Skeletal muscle cell (primary cell): ENCODE measurements around the gene CDH24.
A peak's percentile ranks its signal among the peaks of the same experiment; 100 is the strongest.

Experiments used
- DNase-seq: peaks from one replicate; pipeline ENCODE4 v3.0.0-alpha.2; 2010; ENCODE audit warnings: low read depth
- H3K4me3 ChIP-seq: 2 replicates; pipeline ENCODE4 v1.5.1; 2011; ENCODE audit warnings: low read depth, mild to moderate bottlenecking, control low read depth, low read length, moderate library complexity

Gene CDH24

GRCh38 chr14:23047751-23048693 is 9.3 kb downstream of the CDH24 start:
- no peak overlapping the region for H3K4me3 ChIP-seq
- DNase-seq = no peak

DNA sequence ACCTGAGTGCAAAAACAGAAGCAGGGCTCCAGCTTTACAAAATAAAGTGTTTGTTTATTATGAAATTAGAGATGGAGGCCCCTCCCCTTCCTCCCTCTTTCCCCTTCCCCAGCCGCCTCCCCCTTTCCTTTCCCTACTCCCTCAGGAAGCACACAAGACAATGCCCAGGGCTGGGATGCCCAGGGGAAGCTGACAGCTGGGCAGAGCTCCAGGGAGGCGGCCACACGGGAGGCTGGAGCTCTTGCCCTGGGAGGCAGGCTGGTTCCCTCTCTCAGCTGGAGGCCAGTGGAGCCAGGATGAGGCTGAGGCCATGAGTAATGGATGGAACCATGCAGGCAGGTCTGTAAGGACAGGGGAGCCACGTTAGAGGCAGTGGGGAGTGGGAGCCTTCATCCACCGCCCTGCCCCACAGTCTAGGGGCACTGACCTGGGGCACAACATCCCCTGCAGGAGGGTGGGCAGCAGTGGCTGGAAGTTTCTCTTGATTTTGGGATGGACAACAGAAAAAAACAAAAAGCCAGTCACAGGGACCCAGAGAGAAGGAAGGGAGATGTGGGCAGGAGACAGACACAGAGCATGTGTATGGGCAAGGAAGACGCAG is 10.2 kb downstream of the CDH24 start:
- DNase-seq = no peak

DNA sequence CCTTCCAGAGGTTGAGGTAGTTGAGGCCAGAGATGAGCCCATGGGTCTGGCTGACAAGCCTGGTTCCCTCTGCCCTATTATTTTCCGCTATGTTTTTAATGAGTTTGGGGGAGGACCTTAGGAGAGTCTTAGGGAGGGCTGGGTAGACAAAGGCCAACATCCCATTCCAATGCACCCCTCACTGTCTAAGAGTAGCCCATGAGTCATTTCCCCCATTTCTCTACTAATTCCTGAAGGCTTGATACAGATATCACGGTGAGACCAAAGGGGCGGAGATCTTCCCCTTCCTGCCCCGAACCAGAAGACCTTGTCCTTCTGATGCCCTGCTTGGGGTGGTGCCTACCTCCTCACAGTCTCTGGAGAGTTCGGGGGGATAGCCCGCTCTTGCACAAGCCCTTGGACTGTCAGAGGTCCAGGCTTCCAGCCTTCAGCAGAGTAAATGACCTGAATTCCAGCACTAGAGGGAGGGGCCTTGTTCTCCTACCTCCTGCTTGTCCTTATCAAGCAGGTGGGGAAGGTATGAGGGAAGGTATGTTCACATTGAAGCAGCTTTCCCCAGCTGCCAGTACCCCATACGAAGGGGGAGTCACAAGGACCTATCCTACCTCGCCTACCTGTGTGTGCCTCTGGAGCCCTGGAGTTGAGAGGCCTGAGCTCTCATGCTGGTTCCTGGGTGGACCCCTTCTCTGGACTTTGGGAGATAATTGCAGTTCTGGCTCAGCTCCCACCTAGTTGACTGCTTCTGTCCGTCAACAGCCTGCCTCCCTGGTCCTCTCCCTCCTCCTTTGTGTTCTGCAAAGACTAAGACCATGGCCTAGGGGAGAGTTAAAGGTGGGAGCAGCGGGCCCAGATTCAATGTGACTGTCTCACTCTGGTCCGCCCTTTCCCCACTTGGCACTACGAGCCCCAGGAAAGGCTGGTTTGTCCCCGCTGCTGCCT is 11.6 kb downstream of the CDH24 start:
- H3K4me3 ChIP-seq = no peak overlapping the region
- no peak for DNase-seq

More for the DNA sequence above, 10.2 kb downstream of the CDH24 start:
- no peak overlapping the region for H3K4me3 ChIP-seq

DNA sequence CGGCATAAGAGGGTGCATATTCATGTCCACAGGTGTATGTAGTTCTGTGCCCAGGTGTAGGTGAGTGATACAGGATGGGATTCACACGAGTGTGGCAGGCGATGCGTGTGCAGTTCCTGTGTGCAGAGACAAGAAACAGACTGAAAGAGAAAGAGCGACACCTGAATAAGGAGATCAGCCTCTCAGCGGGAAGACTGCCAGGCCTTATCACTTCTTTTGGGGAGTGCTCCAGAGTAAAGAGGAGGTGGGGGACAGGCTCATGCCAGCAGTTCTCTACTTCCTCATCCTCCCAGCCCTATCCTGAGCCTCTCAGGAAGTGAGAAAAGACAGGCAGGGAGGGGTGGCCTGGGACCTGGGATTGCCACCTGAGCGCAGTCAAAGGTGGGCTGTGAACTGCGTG is 12.5 kb downstream of the CDH24 start:
- no peak overlapping the region for H3K4me3 ChIP-seq
- DNase-seq = no peak

DNA sequence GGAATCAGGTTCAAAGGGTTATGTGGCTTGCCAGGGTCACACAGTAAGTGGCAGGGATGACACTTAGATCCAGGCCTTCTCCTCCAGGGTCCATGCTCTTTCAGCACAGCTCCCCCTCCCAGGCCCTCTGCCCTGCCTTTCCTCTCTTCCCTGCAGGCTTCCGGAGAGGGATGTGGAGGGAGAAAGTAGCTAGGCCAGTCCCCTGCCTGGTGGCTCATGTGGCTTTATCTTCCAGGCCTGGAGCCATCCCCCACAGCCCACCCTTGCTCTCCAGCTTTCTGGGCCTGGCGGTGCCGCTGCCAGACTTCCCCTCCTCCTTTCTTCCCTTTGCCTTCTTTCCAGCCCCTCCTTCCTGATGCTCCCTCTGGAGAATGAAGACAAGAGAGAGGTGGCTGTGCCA is 13.6 kb downstream of the CDH24 start:
- DNase-seq = no peak
- no peak overlapping the region for H3K4me3 ChIP-seq

GRCh38 chr14:23043145-23043544 is 14.2 kb downstream of the CDH24 start:
- H3K4me3 ChIP-seq = no peak overlapping the region
- no peak for DNase-seq

DNA sequence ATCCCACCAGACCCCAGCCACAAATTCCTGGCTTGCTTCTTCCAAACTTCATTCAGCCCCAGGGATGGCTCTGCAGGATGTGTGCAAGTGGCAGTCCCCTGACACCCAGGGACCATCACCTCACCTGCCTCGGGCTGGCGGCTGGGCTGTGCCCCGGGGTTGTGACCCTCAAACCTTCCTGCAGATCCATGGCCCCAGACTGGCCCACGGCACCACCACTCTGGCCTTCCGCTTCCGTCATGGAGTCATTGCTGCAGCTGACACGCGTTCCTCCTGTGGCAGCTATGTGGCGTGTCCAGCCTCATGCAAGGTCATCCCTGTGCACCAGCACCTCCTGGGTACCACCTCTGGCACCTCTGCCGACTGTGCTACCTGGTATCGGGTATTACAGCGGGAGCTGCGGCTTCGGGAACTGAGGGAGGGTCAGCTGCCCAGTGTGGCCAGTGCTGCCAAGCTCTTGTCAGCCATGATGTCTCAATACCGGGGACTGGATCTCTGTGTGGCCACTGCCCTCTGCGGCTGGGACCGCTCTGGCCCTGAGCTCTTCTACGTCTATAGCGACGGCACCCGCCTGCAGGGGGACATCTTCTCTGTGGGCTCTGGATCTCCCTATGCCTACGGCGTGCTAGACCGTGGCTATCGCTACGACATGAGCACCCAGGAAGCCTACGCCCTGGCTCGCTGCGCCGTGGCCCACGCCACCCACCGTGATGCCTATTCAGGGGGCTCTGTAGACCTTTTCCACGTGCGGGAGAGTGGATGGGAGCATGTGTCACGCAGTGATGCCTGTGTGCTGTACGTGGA is 15.0 kb downstream of the CDH24 start, which contains the start of gene PSMB11:
Gene PSMB11 (plus strand): TSS at position 51 of the 804 bp plus-strand sequence. CDS start 14 bp downstream, at position 65.
- H3K4me3 ChIP-seq = no peak within 1 kb of the TSS
- DNase-seq = no peak

- H3K4me3 ChIP-seq = no peak overlapping the region
- DNase-seq = no peak
These were observed 15.6 kb downstream of the CDH24 start for GRCh38 chr14:23041729-23042128.

GRCh38 chr14:23040100-23040499 is 17.2 kb downstream of the CDH24 start:
- no peak overlapping the region for H3K4me3 ChIP-seq
- no peak for DNase-seq

DNA sequence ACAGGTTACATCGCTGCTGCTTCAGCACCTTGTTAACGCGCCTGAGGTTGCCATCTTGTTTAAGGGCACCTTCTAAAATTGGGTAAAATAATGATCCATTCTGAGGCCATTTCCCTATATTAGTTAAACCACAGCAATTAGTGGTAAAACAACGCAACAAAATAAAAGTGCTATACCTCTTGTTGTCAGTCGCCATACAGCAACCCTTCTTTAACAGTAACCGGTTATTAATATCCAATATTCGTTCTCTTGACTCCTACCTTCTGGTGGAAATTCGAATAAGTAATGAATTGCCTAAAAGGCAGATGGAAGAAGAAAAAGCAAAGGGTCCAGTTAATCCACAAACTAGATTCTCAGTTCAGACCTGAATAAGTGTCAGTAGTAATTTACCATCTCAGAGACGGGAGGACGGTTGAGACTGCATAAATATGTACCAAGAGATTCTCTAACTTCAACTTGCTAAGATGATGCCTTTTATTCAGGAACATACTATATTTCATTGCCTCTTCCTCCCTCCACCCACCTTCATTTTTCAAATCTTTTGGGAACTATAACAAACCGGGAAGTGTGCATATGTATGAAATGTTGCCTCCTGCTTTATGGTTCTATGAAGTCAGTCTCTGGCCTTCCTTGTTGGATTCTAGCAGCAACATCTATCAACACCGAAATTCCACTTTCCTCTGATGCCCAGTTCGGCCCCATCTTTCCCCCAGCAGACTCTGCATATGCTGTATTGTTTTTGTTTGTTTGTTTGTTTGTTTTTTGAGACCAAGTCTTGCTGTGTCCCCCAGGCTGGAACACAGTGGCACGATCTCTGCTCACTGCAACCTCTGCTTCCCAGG is 21.8 kb downstream of the CDH24 start:
- peak overlapping the region; percentile 92 for H3K4me3 ChIP-seq
- DNase-seq = no peak

- peak within 1 kb of the TSS; percentile 92 for H3K4me3 ChIP-seq
- peak; percentile 87 for DNase-seq
These were observed 22.6 kb downstream of the CDH24 start, which contains the start of gene PSMB5 for GRCh38 chr14:23034498-23035302. Gene PSMB5 (minus strand): TSS chr14:23034900. CDS start chr14:23034881, 19 bp downstream.

DNA sequence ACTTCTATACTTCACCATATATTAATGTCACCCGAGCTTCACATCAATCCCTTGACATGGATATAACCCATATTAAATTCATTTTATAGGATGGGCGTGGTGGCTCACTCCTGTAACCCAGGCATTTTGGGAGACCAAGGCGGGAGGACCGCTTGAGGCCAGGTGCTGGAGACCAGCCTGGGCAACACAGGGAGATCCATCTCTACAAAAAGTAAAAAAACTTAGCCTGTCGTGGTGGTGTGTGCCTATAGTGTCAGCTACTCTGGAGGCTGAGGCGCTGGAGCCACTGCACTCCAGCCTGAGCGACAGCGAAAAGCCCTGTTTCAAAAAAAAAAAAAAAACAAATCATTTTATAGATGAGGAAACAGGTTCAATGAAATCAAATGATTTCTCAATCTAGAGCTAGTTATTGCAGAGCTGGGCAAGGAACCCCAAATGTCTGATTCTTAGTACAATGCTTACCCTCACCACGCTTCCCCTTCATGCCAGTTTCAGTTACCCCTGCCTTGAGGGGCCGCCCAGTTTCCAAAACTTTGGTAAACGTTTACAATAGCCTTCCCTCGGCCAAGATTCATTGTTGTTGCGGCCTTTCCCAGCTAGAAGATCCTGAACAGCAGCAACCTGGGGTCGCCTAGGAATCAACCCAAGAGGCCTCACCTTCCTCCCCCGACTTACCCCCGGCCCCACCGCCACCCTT is 23.4 kb downstream of the CDH24 start:
- DNase-seq = no peak
- peak overlapping the region; percentile 92 for H3K4me3 ChIP-seq

DNA sequence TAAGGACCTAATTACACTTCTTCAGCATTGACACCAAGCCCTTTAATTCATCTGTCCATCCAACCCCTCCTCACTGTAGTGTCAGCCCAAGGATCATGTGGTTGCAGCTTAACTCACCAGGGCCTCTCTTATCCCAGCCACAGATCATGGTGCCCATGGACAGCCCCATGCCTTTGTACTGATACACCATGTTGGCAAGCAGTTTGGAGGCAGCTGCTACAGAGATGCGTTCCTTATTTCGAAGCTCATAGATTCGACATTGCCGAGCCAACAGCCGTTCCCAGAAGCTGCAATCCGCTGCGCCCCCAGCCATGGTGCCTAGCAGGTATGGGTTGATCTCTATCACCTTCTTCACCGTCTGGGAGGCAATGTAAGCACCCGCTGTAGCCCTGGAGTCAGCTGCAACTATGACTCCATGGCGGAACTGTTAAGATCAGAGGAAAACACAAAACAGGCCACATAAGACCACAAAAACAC is 24.0 kb downstream of the CDH24 start:
- DNase-seq = no peak
- H3K4me3 ChIP-seq = peak overlapping the region; percentile 92

DNA sequence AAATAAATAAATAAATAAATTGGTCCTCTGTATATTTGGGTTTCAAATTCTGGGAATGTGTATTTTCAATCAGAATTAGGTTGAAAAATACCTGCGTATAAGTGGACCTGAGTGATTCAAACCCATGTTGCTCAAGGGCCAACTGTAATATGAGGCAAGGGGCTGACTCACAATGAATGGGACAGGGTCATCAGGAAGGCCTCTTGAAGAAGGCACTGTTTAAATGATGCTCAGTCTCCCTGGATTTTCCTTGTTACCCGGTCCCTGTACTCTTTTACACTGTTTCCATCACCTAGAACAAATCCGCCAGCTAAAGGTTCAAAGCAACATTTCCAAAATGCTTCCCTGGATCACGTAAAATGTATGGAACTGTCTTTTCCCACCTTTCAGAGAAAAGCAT is 26.4 kb downstream of the CDH24 start:
- no peak overlapping the region for H3K4me3 ChIP-seq
- DNase-seq = no peak

DNA sequence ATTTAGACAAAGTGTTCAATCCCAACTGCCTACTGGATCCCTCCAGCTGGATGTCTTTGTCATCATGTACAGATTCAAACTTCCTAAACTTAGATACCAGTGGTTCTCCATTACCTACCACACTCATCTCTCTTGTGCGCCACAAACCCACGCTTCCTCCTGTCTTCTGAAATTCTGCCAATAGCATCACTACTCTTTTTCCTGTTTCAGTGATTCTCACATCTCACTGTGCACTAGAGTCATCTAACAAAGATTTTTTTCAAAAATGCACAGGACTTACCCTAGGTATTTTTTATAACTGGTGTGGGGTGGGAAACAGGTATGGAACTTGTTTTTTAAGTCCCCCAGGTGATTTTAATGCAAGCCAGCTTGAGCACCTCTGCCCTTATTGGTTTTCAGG is 28.5 kb downstream of the CDH24 start:
- no peak for DNase-seq
- H3K4me3 ChIP-seq = no peak overlapping the region

DNA sequence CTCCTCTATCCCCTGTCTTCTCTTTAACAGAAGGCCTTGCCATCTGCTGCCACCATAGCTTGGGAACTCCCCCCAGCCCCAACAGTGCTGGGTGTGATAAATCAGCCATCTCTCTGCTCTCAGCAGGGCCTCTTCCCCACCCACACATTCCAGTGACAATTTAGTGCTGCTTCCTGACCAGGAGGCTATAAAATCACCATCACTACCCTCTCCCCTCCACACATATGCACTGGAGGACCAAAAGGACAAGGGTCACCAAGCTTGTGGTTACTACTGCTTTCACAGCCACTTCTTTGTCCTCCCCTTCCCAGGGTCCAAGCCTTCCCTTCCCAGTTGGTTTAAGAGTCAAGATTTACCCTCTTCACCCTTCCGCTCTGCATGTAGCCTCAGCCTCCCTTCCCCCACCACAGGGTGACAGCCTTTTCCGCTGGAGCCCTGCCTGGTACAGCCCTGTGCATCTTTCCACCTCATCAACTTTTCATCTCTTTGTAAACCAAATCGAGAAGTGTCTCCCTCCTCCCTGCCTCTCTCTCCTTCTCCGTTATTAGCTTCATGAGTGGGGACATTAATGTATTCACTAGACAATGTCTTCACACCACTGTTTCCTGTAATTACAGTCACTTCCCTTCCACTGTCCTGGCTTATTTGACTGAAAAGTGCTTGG is 32.0 kb downstream of the CDH24 start:
- H3K4me3 ChIP-seq = no peak overlapping the region
- DNase-seq = no peak
